ENCODE data around the gene SOX18. TPM values are rescaled to one million over a fixed set of nuclear protein-coding genes. Genes with fewer than 3 reads are reported as not detected.

The SOX18 gene
- total and polyA plus RNA-seq, 2 of the 13 experiments (the other 11 are each of a cell fraction or from before 2014, with no cell fraction given), result 1.6 to 1.9 TPM

- TF ChIP-seq ZBTB49 (CRISPR knock-in tag; IDR thresholded peaks at IDR 0.05; ENCODE audit: borderline replicate concordance), result peak; percentile 54; the same call in 1 of the 2 replicates
- TF ChIP-seq ZNF329 (CRISPR knock-in tag; IDR thresholded peaks at IDR 0.05; ENCODE audit: low read depth), result no peak
- 0 out of 2 replicates have a peak, but pooled peaks have one; percentile 81 for TF ChIP-seq FOXO4 (CRISPR knock-in tag; conservative IDR thresholded peaks at IDR 0.05)
- no peak for TF ChIP-seq SUZ12 (IDR thresholded peaks at IDR 0.05; ENCODE audit: low read depth, low read length)
- peak; percentile 94 for TF ChIP-seq TARDBP (CRISPR knock-in tag; IDR thresholded peaks at IDR 0.05)
- TF ChIP-seq NFKB2 (CRISPR knock-in tag; IDR thresholded peaks at IDR 0.05; ENCODE audit: borderline replicate concordance), result peak; percentile 80; the same call in 1 of the 2 replicates
- peak; percentile 81 for TF ChIP-seq DZIP1 (CRISPR knock-in tag; IDR thresholded peaks at IDR 0.05)
- TF ChIP-seq JUN (CRISPR knock-in tag; IDR thresholded peaks at IDR 0.05), result no peak
- peak; percentile 72; the same call in 1 of the 2 replicates for TF ChIP-seq ZBTB25 (CRISPR knock-in tag; IDR thresholded peaks at IDR 0.05)
- peak; percentile 28 for TF ChIP-seq ZNF407 (CRISPR knock-in tag; IDR thresholded peaks at IDR 0.05; ENCODE audit: not compliant biosample characterization)
- TF ChIP-seq SKI (IDR thresholded peaks at IDR 0.05; ENCODE audit: partially characterized antibody), result no peak
These were observed 1.0 kb upstream of the SOX18 start (continued) for GRCh38 chr20:64050261-64051032.

All from HepG2 (cell line).